Natural killer cell (primary cell): Measurements from ENCODE around the gene ALDH3A2. TPM values are rescaled to one million over a fixed set of nuclear protein-coding genes. Genes with fewer than 3 reads are reported as not detected.

Experiments used
- ATAC-seq, 3 donors: fragments of 150-1000 bp in 2 of 3; fragments of 200-7000 bp in 1 of 3; cut with Tn5 transposase; 1 replicate in 1 of 3; 2 replicates in 2 of 3; pipeline ENCODE4 v1.10.0; 2021; ENCODE audit warnings: mild to moderate bottlenecking in 2 of 3, moderate library complexity in 2 of 3
- DNase-seq, 2 donors: peaks; one replicate each; pipeline versions ENCODE4 v3.0.0 to v3.0.0-alpha.2; 2013 to 2021; ENCODE audit warnings: mixed read lengths in 1 of 2
- H3K27ac ChIP-seq: one replicate; pipeline ENCODE4 v1.5.1; 2013; ENCODE audit warnings: mild to moderate bottlenecking, low read length
- H3K27me3 ChIP-seq: one replicate; pipeline ENCODE4 v1.6.1; 2013; ENCODE audit warnings: low read length; ENCODE audit not compliant: control insufficient read depth, insufficient read depth
- H3K36me3 ChIP-seq: one replicate; pipeline ENCODE4 v1.6.1; 2013; ENCODE audit warnings: low read length; ENCODE audit not compliant: control insufficient read depth, insufficient read depth
- H3K4me1 ChIP-seq: one replicate; pipeline ENCODE4 v1.6.1; 2013; ENCODE audit warnings: low read length; ENCODE audit not compliant: control insufficient read depth, insufficient read depth
- H3K4me3 ChIP-seq: one replicate; pipeline ENCODE4 v1.5.1; 2013; ENCODE audit warnings: low read length
- H3K9me3 ChIP-seq: one replicate; pipeline ENCODE4 v1.6.1; 2013; ENCODE audit warnings: low read length; ENCODE audit not compliant: control insufficient read depth, insufficient read depth
- H3K27ac Mint-ChIP-seq, 2 donors: one replicate each; pipeline ENCODE4 v1.8.0; 2022; ENCODE audit warnings: mild to moderate bottlenecking in 2 of 2, mixed read lengths in 2 of 2, moderate library complexity in 1 of 2
- H3K27me3 Mint-ChIP-seq, 2 donors: one replicate each; pipeline ENCODE4 v1.8.0; 2022; ENCODE audit warnings: low read depth in 2 of 2, mixed read lengths in 2 of 2
- H3K36me3 Mint-ChIP-seq: one replicate; pipeline ENCODE4 v1.8.0; 2022; ENCODE audit warnings: mixed read lengths
- H3K4me1 Mint-ChIP-seq, 2 donors: one replicate each; pipeline ENCODE4 v1.8.0; 2022; ENCODE audit warnings: mixed read lengths in 2 of 2
- H3K4me3 Mint-ChIP-seq: one replicate; pipeline ENCODE4 v1.8.0; 2022; ENCODE audit warnings: mild to moderate bottlenecking, moderate library complexity, mixed read lengths
- H3K9me3 Mint-ChIP-seq, 2 donors: one replicate each; pipeline ENCODE4 v1.8.0; 2022; ENCODE audit warnings: mixed read lengths in 2 of 2
- CTCF ChIP-seq: fragments of 200-600 bp; IDR thresholded peaks from one replicate; pipeline ENCODE4 v1.8.0; 2022; ENCODE audit warnings: antibody characterized with exemption
- WGBS: methylation state at CpG from one replicate; pipeline ENCODE4 v1.1.7; 2013; ENCODE audit warnings: missing lambda C conversion rate; ENCODE audit not compliant: insufficient coverage; 5-methylcytosine and 5-hydroxymethylcytosine counted together
- intact Hi-C: fragments of 100-400 bp; cut with micrococcal nuclease; formaldehyde crosslinking; loops from one replicate; pipeline ENCODE4 v1.14.2; 2022
- total RNA-seq, 4 donors: library from RNA; stranded (reverse); fragments of 120-200 nt in 1 of 4; gene quantifications; one replicate each; pipeline versions ENCODE4 v1.2.3 to v1.2.4, GENCODE V29; 2013 to 2022

The ALDH3A2 gene
- total RNA-seq, 3 donors from 2014 or later (not counting 1 experiment from before 2014, with no cell fraction given), result 25.3 to 33.7 (median 31.4) TPM

DNA sequence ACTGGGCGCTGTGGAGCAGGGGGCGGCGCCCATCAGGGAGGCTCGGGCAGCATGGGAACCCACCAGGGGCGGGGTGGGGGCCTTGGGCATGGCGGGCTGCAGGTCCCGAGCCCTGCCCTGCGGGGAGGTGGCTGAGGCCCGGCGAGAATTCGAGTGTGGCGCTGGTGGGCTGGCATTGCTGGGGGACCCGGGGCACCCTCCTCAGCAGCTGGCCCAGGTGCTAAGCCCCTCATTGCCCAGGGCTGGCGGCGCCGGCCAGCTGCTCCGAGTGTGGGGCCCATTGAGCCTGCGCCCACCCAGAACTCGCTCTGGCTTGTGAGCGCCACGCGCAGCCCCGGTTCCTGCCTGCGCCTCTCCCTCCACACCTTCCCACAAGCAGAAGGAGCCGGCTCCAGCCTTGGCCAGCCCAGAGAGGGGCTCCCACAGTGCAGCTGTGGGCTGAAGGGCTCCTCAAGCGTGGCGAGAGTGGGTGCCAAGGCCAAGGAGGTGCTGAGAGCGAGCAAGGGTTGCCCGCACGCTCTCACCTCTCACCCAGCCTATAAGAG, 5.9 kb downstream of the ALDH3A2 start:
- Mint-ChIP-seq H3K4me1 (peaks cover 12 to 47% of the 10 kb centered on the region in 2 donors), H3K9me3 (no peaks in the 10 kb centered on the region), H3K4me3 (no peak overlapping the region), H3K27me3 (no peaks in the 10 kb centered on the region), H3K27ac (no peak overlapping the region), H3K36me3 (peaks cover 15% of the 10 kb centered on the region)
- TF ChIP-seq CTCF, result no peak
- ATAC-seq (no peak), DNase-seq (no peak)
- peaks cover 17% of the 10 kb centered on the region for H3K36me3 ChIP-seq
- H3K27me3 ChIP-seq, result no peaks in the 10 kb centered on the region
- WGBS, result 97% methylated on average over 30 of the region's 30 CpGs
- no peak overlapping the region for H3K4me3 ChIP-seq
- H3K27ac ChIP-seq, result no peak overlapping the region
- intact Hi-C loops, result no loop called here
- no peaks in the 10 kb centered on the region for H3K9me3 ChIP-seq
- peaks cover 6% of the 10 kb centered on the region for H3K4me1 ChIP-seq

DNA sequence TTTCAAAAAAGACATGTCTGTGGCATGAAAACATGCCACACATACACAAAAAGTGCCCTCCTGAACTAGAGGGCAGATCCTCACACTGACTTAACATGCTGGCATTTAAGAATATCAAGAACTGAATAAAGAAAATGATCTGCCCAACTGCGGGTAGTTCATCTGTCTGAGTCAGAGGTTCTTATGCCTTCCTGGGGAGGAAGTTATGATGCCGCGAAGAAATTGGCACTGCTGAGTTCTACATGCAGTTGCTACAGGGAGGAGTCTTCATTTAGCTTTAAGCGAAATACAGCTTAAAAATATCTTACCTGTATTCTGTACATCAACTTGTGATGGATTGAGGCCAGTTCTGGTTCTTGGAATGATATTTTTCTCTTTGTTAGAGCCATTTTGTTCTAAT, 6.3 kb downstream of the ALDH3A2 start:
- peak overlapping the region in 1 of 2 donors; percentile 10 for H3K27ac Mint-ChIP-seq
- no peaks in the 10 kb centered on the region for H3K9me3 ChIP-seq
- H3K27me3 ChIP-seq, result no peaks in the 10 kb centered on the region
- no peak overlapping the region for H3K4me3 ChIP-seq
- H3K27ac ChIP-seq, result no peak overlapping the region
- H3K4me1 ChIP-seq, result peaks cover 4% of the 10 kb centered on the region
- H3K9me3 Mint-ChIP-seq, result no peaks in the 10 kb centered on the region
- 87% methylated on average over 3 of the region's 4 CpGs for WGBS
- H3K4me3 Mint-ChIP-seq, result no peak overlapping the region
- ATAC-seq (no peak), DNase-seq (no peak)
- H3K36me3 ChIP-seq, result peaks cover 17% of the 10 kb centered on the region
- H3K4me1 Mint-ChIP-seq, result peaks cover 8 to 42% of the 10 kb centered on the region in 2 donors
- H3K36me3 Mint-ChIP-seq, result peaks cover 15% of the 10 kb centered on the region
- no peak for TF ChIP-seq CTCF
- intact Hi-C loops, result no loop called here
- no peaks in the 10 kb centered on the region for H3K27me3 Mint-ChIP-seq

DNA sequence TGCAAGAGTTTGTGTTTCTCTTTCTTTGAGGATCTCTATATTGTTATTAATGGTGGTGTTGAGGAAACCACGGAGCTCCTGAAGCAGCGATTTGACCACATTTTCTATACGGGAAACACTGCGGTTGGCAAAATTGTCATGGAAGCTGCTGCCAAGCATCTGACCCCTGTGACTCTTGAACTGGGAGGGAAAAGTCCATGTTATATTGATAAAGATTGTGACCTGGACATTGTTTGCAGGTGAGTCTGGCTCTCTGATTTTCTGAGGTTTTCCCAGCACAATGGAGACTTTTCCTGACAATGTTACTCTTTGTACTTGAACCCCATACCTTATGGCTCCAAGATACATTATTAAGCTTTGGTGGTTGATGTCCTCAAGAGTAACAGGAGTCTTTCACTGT, 7.8 kb downstream of the ALDH3A2 start:
- no peak for ATAC-seq
- H3K4me3 Mint-ChIP-seq, result no peak overlapping the region
- peak overlapping the region in 1 of 2 donors; percentile 74 for H3K27ac Mint-ChIP-seq
- no peak overlapping the region for H3K27ac ChIP-seq
- H3K27me3 ChIP-seq, result no peaks in the 10 kb centered on the region
- intact Hi-C loops, result no loop called here
- no peaks in the 10 kb centered on the region for H3K9me3 Mint-ChIP-seq
- H3K4me1 ChIP-seq, result no peaks in the 10 kb centered on the region
- no peaks in the 10 kb centered on the region for H3K9me3 ChIP-seq
- H3K36me3 ChIP-seq, result peaks cover 17% of the 10 kb centered on the region
- no peak for TF ChIP-seq CTCF
- DNase-seq, result no peak
- H3K4me1 Mint-ChIP-seq, result peaks cover 0 to 32% of the 10 kb centered on the region in 2 donors
- no peak overlapping the region for H3K4me3 ChIP-seq
- H3K27me3 Mint-ChIP-seq, result no peaks in the 10 kb centered on the region
- 56% methylated on average over 4 of the region's 4 CpGs for WGBS
- peaks cover 15% of the 10 kb centered on the region for H3K36me3 Mint-ChIP-seq
